Measurements from ENCODE around the gene USP48.

Gene USP48

DNA sequence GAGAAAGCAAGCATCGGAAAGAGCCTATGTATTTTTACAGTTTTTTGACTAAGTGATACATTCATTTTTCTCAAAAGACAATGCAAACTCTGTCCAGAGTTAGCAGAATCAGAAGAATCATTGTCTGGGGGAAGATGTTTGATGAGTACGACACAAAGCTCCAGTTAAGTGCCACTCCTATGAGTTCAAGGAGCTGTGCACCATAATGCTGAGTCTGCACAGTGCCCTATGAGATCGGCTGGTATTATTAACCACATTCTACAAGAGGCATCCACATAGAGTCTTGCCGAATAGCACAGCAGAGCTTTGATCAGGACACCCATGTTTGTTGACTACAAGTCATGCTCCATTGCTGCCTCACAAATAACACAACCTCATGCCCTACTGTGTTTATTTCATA is 58.9 kb downstream of the USP48 start:
- DNase-seq (ENCODE audit: low spot score) = no peak
- in situ Hi-C loops (cut with MboI; ENCODE audit: low pct_unique_long_range_greater_than_20kb, low sequenced_read_pairs, unreplicated experiment) = loop anchor here (25.0 kb wide), 1 partner anchor 238 kb away; no protein-coding TSS in a partner anchor
- no peak for TF ChIP-seq CTCF (IDR thresholded peaks at IDR 0.05; ENCODE audit: extremely low read depth, insufficient read depth, missing control alignments)

- in situ Hi-C loops (cut with MboI; ENCODE audit: low pct_unique_long_range_greater_than_20kb, low sequenced_read_pairs, unreplicated experiment) = loop anchor here (25.0 kb wide), 1 partner anchor 241 kb away; no protein-coding TSS in a partner anchor
- DNase-seq (ENCODE audit: low spot score) = no peak
- TF ChIP-seq CTCF (IDR thresholded peaks at IDR 0.05; ENCODE audit: extremely low read depth, insufficient read depth, missing control alignments) = no peak
Observed at GRCh38 chr1:21721295-21721985, 61.5 kb downstream of the USP48 start.

- TF ChIP-seq CTCF (IDR thresholded peaks at IDR 0.05; ENCODE audit: extremely low read depth, insufficient read depth, missing control alignments) = no peak
- in situ Hi-C loops (cut with MboI; ENCODE audit: low pct_unique_long_range_greater_than_20kb, low sequenced_read_pairs, unreplicated experiment) = loop anchor here (25.0 kb wide), 1 partner anchor 246 kb away; no protein-coding TSS in a partner anchor
- DNase-seq (ENCODE audit: low spot score) = no peak
Observed at GRCh38 chr1:21716169-21716568, 66.8 kb downstream of the USP48 start.

DNA sequence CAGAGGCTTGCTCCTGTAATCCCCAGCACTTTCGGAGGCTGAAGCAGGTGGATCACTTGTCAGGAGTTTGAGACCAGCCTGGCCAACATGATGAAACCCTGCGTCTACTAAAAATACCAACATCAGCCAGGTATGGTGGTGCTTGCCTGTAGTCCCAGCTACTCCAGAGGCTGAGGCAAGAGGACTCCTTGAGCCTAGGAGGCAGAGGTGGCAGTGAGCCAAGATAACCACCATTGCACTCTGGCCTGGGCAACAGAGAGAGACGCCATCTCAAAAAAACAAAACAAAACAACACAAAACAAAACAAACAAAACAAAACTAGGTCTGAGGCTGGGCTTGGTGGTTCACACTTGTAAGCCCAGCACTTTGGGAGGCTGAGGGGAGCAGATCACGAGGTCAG is 75.1 kb downstream of the USP48 start:
- TF ChIP-seq CTCF (IDR thresholded peaks at IDR 0.05; ENCODE audit: extremely low read depth, insufficient read depth, missing control alignments) = no peak
- no peak for DNase-seq (ENCODE audit: low spot score)
- in situ Hi-C loops (cut with MboI; ENCODE audit: low pct_unique_long_range_greater_than_20kb, low sequenced_read_pairs, unreplicated experiment) = loop anchor here (25.0 kb wide), 1 partner anchor 254 kb away; no protein-coding TSS in a partner anchor

- in situ Hi-C loops (cut with MboI; ENCODE audit: low pct_unique_long_range_greater_than_20kb, low sequenced_read_pairs, unreplicated experiment) = loop anchor here (25.0 kb wide), 1 partner anchor 255 kb away; no protein-coding TSS in a partner anchor
- no peak for TF ChIP-seq CTCF (IDR thresholded peaks at IDR 0.05; ENCODE audit: extremely low read depth, insufficient read depth, missing control alignments)
- DNase-seq (ENCODE audit: low spot score) = no peak
Observed at GRCh38 chr1:21707086-21707840, 75.7 kb downstream of the USP48 start.

GRCh38 chr1:21706151-21706835 is 76.7 kb downstream of the USP48 start:
- DNase-seq (ENCODE audit: low spot score) = no peak
- in situ Hi-C loops (cut with MboI; ENCODE audit: low pct_unique_long_range_greater_than_20kb, low sequenced_read_pairs, unreplicated experiment) = loop anchor here (25.0 kb wide), 1 partner anchor 256 kb away; no protein-coding TSS in a partner anchor
- TF ChIP-seq CTCF (IDR thresholded peaks at IDR 0.05; ENCODE audit: extremely low read depth, insufficient read depth, missing control alignments) = no peak

All from GM13977 (cell line).